Activated CD8-positive, alpha-beta memory T cell treated with anti-CD3 and anti-CD28 coated beads, Interleukin-2, amount 50 U/mL, for 4 hours (primary cell): ENCODE measurements around the gene AHRR.
A peak's percentile ranks its signal among the peaks of the same experiment; 100 is the strongest.
"Not testable (repeated sequence)": the region's sequence is repeated elsewhere in the genome, so short reads cannot be mapped to it uniquely, and the experiment has no call there.

Source experiments
- DNase-seq: peaks from one replicate; pipeline ENCODE4 v3.0.0-alpha.2; 2020

Gene AHRR

DNA sequence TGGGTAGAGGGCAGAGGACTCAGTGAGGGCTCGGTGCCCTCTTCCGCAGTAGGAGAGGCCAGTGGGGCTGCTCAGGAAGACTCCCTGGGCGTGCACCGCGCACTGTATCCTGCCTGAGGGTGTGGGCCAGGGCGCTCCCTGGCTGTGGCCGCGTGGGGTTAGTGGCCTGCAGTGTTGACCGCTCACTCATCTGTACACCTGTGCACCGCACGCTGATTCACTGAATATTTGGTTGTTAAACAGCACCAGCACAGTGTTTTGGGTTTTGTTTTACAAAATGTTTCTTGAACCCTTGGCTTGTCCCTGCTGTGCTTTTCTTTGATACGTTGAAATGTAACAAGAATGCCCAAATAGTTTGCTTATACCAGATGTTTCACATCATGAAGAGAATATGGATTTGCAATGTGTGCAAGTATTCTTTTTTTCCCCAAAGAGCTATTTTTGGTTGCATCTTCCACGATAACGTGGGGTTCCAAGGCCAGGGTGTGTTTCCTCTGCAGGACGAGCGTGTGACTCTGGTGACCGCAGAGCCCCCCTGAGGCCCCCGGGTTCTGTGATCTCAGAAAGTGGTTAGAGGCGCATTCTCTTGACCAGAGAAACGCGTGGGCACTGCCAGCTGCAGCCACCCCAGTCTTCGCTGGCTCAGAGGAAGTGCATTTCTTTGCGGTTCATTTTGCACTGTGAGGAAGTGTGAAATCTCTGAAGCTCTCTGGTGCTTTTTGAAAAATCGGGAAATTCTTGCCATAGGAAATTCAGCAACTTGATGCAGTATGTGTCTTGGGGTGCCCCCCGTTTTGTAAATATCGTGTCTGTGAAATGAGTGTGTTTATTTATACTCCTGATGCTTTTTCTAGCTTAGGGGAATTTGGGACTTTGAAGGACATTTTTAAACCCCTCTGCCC lies 46.9 kb downstream of the AHRR start:
- no peak for DNase-seq

DNA sequence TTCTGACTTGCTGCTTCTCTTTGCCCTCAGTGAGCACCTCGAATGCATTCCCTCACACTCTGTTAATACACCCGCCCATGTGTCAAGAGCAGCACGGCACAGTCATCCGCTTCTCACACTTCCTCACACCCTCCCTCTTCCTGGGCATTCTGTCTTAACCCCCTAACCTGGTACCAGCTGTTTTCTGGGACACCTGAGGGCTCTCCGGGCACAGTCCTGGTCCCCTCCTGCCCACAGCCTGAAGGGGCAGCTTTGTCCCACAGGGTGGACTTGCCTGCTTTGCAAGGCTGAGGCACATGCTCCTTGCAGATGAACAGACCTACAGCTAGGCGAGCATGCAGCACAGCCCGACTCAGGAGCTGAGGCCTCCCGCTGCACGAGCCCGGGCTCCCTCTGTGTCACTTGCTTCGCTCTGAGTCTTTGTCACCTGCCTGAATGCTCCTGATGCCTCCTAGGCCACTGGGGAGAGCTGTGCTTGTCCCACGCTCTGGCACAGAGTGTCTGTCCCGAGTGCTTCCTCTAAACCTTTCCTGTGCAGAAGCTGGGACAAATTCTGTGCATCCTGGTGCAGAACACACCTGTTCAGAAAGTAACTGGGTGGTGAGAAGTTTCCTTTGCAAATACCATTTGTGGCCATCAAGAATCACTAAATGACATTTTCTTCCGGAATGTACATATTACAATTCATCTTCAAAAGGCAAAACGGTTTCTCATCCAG lies 47.8 kb downstream of the AHRR start:
- no peak for DNase-seq

DNA sequence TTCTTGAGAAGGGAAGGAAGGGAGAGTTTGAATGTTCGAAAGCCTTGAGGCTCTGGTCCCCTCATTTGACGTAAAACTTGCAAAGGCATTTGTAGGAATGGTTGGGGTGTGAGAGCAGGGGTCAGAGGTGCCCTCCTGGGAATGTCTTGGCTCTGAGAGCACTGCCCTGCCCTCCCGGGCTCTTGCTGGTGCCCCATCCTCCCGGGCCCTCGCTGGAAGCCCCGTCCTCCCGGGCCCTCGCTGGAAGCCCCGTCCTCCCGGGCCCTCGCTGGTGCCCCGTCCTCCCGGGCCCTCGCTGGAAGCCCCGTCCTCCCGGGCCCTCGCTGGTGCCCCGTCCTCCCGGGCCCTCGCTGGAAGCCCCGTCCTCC lies 48.3 kb downstream of the AHRR start:
- DNase-seq, result not testable (repeated sequence)

DNA sequence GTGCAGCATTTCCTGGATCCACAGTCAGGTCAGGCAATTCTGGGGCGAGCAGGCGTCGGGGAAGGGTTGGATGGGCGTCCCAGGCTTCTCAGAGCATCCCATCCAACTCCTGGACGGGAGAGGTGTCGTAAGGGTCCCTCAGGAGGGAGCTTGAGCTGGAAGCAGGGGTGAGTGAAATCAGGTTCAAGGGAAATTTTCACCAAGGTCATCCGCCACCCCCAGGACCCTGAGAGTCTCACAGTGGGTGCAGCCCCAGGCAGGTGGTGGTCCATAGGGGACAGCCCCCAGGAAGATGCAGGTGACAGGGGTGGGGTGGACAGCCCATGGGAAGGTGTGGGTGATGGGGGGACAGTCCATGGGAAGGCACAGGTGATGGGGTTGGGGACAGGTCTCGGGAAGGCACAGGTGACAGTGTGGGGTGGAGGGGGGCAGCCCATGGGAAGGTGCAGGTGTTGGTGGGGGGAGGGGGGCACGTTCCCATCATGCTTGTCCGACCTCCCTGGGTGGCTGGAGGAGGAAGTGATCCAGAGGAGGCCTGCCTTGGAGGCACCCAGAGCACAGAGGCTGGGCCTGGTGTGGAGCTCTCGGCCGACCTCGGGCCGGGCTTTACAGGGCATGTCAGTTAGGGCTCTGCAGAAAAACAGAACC lies 48.9 kb downstream of the AHRR start:
- no peak for DNase-seq

DNA sequence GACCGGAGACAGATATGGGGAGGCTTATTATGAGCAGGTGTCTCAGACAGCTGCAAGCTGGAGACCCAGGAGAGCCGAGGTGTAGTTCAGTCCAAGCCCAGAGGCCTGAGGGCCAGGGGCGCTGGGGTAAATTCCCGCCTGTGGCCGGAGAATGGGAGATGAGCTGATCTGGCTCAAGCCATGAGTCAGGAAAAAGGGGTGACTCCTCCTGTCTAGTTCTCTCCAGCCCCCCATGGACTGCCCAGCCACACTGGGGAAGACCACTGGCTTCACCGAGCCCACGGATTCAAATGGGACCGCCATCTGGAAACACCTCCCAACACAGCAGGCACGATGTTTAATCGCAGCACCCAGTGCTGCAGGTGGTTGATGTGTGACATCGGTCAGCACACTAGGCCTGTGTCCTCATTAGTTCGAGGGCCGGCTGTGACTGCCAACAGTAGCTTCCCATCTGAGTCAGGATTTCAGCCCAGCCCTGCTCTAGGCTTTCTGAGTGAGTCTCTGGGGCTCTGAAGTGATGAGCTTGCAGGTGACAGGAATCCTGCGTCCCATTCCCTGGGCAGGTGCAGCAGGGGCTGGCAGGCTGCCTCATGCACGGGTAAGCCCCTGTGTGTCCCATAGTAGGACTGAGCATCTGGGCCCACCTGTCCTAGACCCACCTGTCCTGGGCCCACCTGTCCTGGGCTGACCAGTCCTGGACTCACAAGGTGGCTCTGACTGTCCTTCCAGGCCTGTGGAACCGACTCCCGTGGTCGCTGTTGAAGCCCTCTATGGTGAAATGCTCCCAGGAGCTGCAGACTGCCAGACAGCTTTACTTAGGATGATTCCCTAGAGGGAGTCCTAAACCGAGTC lies 49.7 kb downstream of the AHRR start:
- no peak for DNase-seq

DNA sequence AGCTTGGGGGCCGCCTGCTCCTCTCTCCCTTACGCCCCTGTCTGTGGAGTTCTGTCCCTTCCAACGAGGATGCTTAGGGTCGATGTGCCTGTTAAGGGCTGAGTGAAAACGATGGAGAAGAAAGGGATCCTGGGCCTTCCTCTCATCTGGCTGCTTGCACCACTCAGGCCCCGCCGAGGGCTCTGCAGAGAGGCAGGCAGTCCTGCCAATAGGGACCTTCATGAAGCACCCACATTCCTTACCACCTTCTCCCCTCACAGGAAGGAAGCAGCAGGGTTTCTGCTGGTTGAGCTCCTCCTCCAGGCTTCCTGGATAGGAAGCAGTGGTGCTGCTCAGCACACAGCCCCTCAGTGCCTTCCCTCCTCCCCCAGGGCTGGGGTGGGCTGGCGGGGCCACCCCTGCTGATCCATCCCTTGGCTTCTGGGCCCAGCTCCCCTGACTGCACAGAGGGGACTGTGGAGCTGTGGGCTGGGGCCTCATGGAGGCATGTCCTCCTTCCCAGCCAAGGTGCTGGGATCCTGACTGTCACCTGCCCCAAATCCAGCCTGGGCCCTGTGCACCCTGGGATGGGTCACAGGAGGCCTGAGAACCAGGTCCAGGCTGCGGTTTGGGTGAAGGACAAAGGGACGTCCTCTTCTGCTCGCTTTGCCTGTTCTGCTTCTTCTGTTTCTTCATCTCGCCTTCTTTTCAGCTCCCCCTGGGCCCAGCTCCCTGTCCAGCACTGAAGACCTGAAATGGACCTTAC lies 50.5 kb downstream of the AHRR start:
- no peak for DNase-seq

DNA sequence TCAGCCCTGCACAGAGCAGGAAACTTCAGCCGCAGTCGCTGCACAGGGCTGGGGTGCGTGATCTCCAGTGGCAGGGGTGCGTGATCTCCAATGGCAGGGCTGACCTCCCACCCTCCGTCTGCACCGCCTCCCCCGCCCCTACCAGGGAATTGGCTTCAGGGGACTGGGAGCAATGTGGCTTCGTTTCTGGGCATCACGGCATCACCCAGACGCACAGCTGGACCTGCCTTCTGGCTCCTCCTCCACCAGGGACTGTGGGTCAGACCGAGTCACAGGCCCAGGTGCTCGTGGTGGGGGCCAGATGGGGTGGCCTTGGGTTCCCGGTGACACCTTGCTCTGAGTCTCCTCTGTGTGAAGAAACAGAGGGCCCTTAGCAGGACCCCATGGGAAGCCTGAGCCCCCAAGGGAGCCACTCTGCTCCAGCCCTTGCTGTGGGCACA lies 51.1 kb downstream of the AHRR start:
- no peak for DNase-seq

DNA sequence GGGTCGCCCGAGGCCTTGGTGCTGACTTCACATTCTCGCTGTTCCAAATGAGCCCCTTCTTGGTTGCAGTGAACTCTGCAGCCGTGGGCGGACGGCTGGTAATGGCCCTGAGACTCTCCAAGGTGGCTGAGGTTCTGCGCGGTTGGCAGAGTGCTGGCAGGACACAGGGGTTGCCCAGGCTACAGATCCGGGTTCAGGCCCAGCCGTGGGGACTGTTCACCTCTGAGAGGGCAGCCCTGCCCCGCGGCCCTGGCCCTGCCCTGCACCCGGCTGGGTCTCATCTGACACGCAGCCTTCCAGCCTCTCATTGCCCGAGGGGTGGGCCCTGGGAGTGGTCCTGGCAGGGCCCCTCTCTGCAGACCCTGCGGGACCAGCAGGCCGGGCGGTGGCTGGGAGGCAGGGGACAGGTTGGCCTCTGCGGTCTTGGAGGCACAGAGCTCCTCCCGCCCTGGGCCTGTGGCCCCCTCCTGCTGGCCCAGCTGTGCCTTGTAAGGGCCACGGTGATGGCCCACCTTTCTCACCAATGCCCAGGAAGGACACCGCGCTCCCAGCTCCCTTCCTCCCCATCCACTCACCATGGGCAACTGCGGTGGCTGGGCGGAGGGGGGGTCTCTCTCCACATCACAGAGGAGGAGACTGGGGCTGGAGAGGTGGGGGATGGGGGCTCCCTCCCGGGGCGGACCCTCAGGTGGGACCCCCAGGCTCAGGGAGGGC lies 51.6 kb downstream of the AHRR start:
- DNase-seq, result no peak

DNA sequence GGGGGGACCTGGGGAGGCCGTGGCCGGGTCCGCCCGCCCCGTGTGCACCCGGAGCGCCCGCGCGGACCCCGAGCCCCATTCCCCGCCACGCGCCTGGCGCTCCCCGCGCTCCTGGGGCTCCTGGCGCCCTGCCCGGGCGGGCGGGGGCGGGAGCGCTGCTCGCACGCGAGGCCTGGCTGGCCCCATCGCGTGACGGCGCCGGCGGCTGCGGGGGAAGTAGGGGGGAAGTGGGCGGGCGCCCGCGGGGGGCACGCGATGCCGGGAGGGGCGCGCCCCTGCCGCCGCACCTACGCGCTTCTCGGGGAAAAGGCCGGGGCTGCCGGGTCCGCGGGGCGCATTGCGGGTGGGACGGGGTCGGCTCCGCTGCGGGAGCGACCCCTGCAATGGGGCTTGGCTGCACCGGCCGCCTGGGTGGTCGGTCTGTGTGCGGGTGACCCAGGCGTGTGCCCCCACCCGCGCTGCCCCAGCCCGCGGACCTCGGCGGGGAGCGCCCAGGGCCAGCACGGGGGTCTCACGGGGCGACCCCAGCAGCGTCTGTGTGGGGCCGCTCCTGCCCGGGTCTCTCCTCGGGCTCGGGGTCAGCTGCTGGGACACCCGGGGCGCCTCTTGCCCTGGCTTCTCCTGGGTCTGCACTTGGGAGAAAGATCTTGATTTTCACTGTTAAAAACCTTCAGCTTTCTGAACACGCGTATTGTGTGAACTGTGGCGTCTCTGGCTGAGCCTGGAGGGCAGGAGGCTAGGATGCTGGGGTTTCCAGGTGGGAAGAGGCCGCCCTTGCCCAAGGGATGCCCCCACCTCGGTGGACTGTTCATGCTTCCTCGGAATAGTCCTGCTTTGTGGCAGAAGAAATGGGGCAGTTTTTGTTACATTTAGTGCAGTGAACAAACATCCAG lies 52.4 kb downstream of the AHRR start:
- peak; percentile 79 for DNase-seq

DNA sequence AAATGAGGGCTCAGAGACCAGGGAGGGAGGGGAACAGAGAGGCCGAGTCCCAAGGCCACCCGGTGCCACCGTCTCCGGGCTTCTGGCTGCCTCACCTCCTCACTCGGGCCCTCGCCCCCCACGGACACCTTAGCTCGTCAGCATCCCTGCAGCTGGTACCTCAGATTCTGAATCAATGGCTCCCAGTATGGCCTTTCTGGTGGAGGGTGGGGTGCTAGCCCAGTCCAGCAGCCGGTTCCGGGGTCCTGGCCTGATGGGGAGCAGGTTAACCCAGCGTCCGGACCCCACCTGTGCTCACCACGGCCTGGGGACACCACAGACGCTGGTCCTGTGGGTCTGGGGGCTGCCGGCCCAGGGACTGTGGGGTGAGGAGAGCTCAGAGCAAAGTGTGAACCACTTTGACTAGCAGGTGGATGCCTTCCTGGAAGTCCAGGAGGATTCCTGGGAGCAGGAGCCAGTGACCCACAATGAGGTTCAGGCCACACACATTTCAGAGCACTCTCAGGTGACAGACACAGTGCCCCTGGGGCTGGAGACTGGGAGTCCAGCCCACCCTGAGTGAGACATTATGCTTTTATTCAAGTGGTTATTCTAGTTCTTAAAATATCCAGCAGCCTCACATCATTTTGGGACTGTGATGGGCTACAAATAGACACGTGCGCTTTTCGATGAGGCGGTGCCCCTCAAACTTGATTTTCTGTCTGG lies 53.3 kb downstream of the AHRR start:
- DNase-seq, result peak; percentile 13

DNA sequence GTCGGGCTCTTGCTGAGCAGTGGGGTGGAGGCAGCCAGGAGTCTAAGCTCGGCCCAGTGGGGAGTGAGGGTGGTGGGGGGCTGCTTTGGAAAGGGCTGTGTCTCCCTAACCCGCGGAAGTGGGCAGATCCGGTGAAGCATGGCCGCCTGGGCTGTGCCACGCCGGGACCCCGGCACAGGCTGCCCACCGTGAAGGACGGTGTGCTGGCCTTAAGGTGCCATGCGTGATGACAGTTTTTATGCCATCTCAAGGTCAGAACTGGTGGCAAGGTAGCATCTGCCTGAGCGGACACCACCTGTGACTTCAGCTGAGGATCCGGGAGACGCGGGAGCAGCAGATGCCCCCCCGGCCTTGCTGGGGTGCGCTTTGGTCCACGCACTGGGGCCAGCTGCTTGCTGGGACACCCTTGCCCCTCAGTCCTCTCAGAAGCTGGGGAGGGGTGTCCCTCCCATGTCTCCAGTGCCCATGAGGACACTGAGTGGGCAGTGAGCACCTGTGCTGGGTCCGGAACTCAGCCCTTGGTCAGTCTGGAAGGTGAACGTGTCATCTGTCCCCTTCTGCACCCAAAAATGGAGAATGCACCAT lies 53.9 kb downstream of the AHRR start:
- peak; percentile 14 for DNase-seq

DNA sequence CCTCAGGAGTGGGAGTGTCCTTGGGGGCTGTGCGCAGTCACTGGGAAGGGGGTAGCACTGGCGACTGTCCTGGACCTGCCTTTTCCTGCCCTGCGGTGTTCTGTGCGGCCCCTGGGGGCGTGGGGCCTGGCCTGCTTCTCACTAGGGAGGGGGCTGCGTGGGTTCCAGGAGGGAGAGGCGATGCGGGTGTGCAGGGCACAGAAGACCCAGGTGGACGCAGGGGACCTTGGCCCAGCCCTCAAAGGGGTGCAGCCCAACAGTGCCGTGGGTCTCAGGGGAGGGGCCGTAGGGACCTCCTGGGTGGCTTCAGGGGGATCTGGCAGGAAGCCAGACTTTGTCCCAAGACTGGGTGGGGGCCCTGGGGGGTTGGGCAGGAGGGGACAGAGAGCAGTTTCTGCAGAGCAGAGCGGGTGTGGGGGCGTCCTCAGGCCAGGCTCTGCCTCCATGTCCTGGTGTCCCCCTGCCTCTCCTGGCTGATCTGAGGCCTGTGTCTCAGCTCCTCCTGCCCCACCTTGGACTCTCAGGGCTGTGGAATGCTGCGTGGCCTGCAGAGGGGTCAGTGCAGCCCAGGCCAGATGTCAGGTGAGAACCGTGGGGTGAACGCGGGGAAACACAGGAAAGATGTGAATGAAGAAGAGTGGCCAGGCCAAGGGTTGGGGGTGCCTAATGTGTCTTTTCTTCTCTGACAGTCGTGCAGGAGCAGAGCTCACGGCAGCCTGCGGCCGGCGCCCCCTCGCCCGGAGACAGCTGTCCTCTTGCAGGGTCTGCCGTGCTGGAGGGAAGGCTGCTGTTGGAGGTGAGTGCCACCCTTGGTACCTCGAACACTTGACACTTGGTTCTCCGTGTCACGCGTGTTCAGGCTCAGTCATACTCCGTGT lies 54.6 kb downstream of the AHRR start:
- peak; percentile 13 for DNase-seq

DNA sequence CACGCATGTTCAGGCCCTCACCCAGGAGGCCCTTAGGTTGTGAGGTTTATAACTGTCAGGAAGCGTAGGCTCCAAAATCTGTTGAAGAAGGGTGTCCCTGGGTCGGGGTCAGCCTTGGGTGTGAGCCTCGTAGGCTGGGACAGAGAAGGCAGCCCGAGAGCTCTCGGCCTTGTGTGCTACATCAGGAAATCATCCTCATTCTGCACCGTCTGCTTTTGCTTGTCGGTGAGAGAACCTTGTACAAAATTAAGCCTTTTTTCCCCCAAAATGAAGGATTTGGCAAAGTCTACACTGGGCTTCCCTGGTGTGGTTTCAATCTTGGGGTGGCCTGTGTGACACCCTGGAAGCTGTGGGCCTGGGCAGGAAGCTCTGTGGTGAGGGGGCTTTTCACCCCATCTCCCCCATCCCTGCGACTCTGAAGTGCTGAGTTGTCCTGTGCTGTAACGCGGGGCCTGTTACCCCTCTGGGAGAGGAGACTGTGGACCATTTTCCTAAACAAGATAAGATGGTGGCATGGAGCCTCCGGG lies 55.3 kb downstream of the AHRR start:
- DNase-seq, result peak; percentile 9

DNA sequence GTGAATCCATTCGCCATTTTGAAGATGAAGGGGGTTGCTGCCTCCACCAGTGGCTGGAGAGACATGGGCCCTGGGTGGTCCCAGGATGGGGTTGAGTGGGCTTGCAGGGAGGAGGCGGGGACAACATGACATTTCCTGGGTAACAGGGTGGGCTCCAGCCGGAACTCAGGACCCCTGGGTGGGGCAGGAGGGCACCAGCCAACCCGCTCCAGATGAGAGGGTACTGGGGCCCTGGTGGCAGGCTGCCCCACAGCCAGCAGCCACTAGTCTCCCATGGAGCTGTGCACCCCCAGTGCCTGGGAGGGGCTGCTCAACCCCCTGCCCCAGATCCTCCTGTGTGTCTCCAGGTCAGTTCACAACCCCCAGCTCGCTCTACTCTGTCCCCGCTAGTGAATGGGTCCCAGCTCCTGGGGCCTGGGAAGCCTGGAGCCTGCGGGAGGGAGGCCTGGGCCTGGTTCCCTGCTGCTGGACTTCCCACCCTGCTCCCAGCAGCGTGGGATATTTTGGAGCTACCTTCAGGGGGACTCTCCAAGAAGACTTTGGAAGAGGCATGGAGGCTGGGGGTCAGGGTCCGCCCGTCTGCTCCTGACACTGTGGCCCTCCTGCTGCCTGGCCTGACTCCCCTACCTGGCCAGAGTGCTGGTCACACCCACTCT lies 55.9 kb downstream of the AHRR start:
- DNase-seq, result peak; percentile 14

DNA sequence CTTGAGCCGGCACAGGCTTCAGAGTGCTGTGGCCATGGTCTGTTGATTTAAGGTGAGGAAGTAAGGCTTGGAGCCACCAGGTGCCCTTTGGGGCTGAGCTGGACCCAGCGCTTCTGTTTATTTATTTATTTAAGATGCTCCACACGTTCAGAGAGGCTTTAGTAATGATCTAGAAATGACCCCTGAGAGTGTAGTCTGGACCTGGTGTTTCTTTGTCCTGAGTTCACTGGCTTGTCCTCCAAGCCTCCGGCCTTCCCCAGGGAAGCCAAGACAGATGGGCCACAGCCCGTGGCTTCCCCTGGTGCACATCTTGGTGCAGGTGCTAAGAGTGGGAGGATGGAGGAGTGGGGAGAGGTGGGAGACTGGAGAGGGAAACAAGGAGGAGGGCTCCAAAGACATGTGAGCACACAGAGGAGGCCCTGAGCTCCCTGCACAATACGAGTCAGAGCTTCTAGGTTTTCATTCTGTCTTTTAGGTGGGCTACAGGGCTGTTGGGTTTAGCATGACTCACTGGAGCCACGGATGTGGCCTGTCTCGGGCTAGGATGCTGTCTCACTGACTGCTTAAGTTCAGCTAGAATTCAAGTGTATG lies 56.9 kb downstream of the AHRR start:
- DNase-seq, result peak; percentile 34

DNA sequence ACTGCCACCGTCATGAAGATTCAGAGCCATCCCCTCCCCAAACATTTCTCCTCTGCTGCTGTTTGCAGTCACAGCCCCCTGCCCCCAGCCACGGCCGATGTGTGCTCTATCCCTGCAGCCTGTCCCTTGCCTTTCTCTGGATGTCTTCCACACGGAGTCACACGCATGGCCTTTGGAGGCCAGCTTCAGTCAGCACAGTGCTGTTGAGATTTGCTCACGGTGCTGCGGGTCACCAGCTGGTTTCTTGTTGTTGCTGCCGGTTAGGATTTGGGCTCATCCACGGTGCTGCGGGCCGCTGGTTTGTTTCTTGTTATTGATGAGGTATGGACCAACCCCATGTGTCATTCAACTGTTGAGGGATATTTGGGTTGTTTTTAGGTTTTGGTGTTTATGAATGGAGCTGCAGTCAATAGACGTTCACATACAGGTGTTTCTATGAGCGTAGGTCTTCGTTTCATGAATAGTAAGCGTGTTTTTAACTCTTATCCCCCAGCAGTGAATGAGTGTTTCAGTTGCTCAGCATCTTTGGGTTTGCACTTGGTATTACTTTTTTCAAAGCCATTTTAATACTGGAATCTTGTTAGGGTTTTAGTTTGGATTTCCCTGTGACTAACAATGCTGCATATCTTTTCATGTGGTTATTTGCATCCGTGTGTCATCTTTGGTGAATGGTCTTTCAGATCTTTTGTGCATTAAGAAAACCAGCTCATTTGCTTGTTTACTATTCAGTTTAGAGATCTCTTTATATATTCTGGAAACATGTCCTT lies 57.6 kb downstream of the AHRR start:
- peak; percentile 13 for DNase-seq
